Activated T-helper 2 cell treated with anti-CD3 and anti-CD28 coated beads, Interferon-gamma antibody, Interleukin-2, Interleukin-4, amounts not matched to agents 10 μg/mL and 5 μg/mL and 100 μg/mL, durations not matched to agents 14 hours and 24 hours and 36 hours (primary cell): Measurements from ENCODE around the gene CIDEB. TPM values are rescaled to one million over a fixed set of nuclear protein-coding genes. Genes with fewer than 3 reads are reported as not detected.

ENCODE experiments used
- DNase-seq: peaks from one replicate; pipeline ENCODE4 v3.0.0; 2021; ENCODE audit warnings: low spot score
- H3K27ac Mint-ChIP-seq: one replicate; pipeline ENCODE4 v1.8.0; 2021; ENCODE audit warnings: mixed read lengths
- H3K27me3 Mint-ChIP-seq: one replicate; pipeline ENCODE4 v1.8.0; 2021; ENCODE audit warnings: low read depth, mixed read lengths
- H3K36me3 Mint-ChIP-seq: one replicate; pipeline ENCODE4 v1.8.0; 2021; ENCODE audit warnings: low read depth, mixed read lengths
- H3K4me1 Mint-ChIP-seq: one replicate; pipeline ENCODE4 v1.8.0; 2021; ENCODE audit warnings: low read depth, mixed read lengths
- H3K4me3 Mint-ChIP-seq: one replicate; pipeline ENCODE4 v1.8.0; 2021; ENCODE audit warnings: low read depth, mild to moderate bottlenecking, moderate library complexity, mixed read lengths
- H3K9me3 Mint-ChIP-seq: one replicate; pipeline ENCODE4 v1.8.0; 2021; ENCODE audit warnings: mixed read lengths
- intact Hi-C: fragments of 100-400 bp; cut with micrococcal nuclease; formaldehyde crosslinking; loops from one replicate; pipeline ENCODE4 v1.15.1; 2023
- total RNA-seq: library from RNA; stranded (reverse); gene quantifications from 2 replicates; pipeline ENCODE4 v1.2.3, GENCODE V29; 2022

Gene CIDEB
- total RNA-seq, 1 donor from 2014 or later = 19.6 TPM

DNA sequence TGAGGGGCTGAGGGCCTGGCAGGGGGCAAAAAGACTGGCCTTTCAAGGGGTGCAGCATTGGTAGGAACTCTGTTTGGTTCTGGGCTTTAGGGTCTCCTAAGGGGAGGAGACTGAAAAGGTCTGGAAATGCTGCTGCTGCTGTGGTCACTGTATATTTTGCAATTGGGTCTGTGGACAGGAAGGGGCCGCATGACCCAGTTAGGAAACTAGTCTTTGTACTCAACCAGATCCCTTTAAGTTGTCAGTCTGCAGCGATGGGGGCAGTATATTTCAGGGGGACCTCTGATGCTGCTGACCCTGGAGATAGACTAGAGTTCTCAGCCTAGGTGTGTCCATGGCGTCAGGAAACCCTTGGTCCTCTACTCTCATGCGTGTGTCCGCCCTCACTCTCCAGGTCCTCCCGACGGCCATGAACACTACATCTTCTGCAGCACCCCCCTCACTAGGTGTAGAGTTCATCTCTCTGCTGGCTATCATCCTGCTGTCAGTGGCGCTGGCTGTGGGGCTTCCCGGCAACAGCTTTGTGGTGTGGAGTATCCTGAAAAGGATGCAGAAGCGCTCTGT lies 7.5 kb upstream of the CIDEB start:
- no peak for DNase-seq

DNA sequence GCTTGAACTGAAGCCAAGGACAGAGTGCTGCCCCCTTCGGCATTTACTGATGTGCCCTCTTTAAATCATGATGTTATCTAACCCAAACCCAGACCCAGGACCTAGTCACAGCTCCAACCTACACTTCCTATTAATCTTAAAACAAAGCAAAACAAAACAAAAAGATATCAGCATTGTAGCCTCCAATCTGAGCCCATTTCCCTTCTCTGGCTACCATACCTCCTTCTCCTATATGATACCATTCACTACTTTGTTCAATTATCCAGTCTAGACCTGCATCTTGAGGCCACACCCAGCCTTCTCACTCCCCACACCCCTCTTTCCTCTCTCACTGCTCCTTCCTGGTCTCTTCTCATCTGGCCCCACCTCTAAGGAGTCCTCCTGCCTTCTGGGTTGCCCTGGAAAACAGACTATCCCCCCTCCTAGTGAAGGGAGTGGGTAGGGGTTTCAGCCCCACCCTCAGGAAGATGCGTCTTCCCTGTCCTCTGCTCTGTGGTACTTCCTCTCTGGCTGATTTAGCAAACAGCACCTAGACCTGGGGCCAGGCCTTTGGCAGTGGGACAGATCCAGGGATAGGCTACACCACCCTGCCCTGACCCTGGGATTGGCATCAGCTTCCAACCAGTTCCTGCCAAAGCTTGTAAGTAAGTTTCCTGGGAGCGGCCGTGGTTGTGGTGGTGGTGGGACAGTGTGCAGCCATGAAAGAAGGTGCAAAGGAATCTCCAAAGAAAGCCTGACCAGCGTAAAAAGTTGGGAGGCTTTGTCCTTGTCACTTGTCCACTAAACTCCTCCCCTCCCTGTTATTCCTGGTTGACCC lies 6.8 kb upstream of the CIDEB start:
- H3K27ac Mint-ChIP-seq = peak overlapping the region; percentile 20
- H3K4me1 Mint-ChIP-seq = peaks cover 50% of the 10 kb centered on the region
- H3K9me3 Mint-ChIP-seq = no peaks in the 10 kb centered on the region
- no peak for DNase-seq
- H3K36me3 Mint-ChIP-seq = peaks cover 34% of the 10 kb centered on the region
- H3K4me3 Mint-ChIP-seq = no peak overlapping the region
- intact Hi-C loops = loop anchor here (2.0 kb wide), 1 partner anchor 18 kb away; no protein-coding TSS in a partner anchor
- peaks cover 3% of the 10 kb centered on the region for H3K27me3 Mint-ChIP-seq

More for the DNA sequence above, 7.5 kb upstream of the CIDEB start:
- Mint-ChIP-seq H3K4me1 (peaks cover 46% of the 10 kb centered on the region), H3K27ac (no peak overlapping the region), H3K4me3 (no peak overlapping the region), H3K27me3 (peaks cover 10% of the 10 kb centered on the region), H3K36me3 (peaks cover 30% of the 10 kb centered on the region), H3K9me3 (no peaks in the 10 kb centered on the region)
- intact Hi-C loops = loop anchor here (2.0 kb wide), 1 partner anchor 17 kb away; no protein-coding TSS in a partner anchor

DNA sequence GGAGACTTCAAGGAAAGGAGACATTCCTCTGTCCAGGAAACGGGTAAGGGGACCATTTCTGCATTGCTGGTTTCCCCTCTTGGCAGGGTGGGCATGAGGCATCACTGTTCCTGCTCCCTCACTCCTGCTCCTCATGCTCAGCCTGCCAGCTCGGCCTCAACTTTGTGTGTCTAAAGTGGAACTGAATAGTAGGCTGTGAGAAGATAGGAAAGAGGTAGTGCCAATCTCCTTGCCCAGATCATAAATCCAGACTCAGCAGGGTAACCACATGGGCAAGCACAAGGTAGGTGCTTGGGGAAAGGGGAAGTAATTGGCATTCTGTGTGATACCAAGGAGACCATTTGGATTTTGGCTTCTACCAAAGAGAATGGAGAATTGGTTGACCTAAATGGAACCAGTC lies 6.1 kb upstream of the CIDEB start:
- Mint-ChIP-seq H3K4me3 (peak overlapping the region; percentile 57), H3K9me3 (no peaks in the 10 kb centered on the region), H3K4me1 (peaks cover 55% of the 10 kb centered on the region), H3K36me3 (peaks cover 40% of the 10 kb centered on the region), H3K27ac (peak overlapping the region; percentile 56), H3K27me3 (no peaks in the 10 kb centered on the region)
- intact Hi-C loops = loop anchor here (2.0 kb wide), 1 partner anchor 19 kb away; no protein-coding TSS in a partner anchor
- no peak for DNase-seq

GRCh38 chr14:24312736-24313507 lies 5.1 kb upstream of the CIDEB start:
- intact Hi-C loops = no loop called here
- Mint-ChIP-seq H3K36me3 (peaks cover 47% of the 10 kb centered on the region), H3K4me1 (peaks cover 60% of the 10 kb centered on the region), H3K9me3 (no peaks in the 10 kb centered on the region), H3K4me3 (peak overlapping the region; percentile 81), H3K27ac (peak overlapping the region; percentile 82), H3K27me3 (no peaks in the 10 kb centered on the region)
- DNase-seq = peak; percentile 39

DNA sequence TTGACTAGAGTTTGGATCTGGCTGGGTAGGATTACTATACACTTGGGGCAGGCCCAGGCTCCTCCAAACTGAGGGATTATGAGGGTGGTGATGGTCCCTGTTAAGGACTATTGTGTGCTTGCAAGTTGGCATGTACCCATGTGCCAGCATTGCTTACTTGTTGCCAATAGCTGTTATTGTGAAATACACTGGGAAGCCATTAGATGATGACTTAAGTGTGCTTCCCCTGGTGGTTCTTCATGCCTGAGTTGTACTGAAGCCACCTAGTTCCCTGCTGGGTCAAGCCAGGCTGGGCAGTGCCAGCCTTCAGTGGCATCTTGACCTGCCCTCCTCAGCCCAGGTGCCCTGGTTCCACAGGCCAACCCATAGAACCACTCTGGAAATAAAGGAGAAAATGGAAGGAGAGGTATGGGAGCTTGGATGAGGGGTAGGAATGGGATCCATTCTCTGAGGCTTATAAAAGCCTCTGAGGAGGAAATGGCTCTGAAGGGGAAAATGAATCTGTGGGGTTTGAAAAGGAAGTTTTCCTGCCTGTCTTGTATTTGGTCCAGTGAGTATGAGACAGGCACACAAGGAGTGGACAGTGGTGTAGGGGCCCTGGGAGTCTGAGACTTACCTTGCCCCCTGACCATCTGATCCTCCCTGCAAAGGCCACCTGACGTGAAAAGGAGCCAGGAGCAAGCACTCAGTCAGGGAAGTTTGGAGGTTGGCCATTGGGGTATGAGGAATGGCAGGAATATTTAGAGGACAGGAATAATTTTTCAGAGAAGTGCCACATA lies 4.2 kb upstream of the CIDEB start:
- Mint-ChIP-seq H3K4me1 (peaks cover 57% of the 10 kb centered on the region), H3K4me3 (peak overlapping the region; percentile 81), H3K9me3 (no peaks in the 10 kb centered on the region), H3K27me3 (no peaks in the 10 kb centered on the region), H3K27ac (peak overlapping the region; percentile 82), H3K36me3 (peaks cover 53% of the 10 kb centered on the region)
- no peak for DNase-seq
- intact Hi-C loops = no loop called here

DNA sequence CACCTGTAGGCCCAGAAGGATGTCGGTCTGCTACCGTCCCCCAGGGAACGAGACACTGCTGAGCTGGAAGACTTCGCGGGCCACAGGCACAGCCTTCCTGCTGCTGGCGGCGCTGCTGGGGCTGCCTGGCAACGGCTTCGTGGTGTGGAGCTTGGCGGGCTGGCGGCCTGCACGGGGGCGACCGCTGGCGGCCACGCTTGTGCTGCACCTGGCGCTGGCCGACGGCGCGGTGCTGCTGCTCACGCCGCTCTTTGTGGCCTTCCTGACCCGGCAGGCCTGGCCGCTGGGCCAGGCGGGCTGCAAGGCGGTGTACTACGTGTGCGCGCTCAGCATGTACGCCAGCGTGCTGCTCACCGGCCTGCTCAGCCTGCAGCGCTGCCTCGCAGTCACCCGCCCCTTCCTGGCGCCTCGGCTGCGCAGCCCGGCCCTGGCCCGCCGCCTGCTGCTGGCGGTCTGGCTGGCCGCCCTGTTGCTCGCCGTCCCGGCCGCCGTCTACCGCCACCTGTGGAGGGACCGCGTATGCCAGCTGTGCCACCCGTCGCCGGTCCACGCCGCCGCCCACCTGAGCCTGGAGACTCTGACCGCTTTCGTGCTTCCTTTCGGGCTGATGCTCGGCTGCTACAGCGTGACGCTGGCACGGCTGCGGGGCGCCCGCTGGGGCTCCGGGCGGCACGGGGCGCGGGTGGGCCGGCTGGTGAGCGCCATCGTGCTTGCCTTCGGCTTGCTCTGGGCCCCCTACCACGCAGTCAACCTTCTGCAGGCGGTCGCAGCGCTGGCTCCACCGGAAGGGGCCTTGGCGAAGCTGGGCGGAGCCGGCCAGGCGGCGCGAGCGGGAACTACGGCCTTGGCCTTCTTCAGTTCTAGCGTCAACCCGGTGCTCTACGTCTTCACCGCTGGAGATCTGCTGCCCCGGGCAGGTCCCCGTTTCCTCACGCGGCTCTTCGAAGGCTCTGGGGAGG lies 3.1 kb upstream of the CIDEB start, which contains the start of gene LTB4R:
TSS of gene LTB4R (plus strand) at position 857 of the 959 bp plus-strand sequence. CDS start 4,150 bp downstream, outside the sequence.
- DNase-seq = peak; percentile 64
- peaks cover 56% of the 10 kb centered on the region for H3K4me1 Mint-ChIP-seq
- peaks cover 63% of the 10 kb centered on the region for H3K36me3 Mint-ChIP-seq
- H3K9me3 Mint-ChIP-seq = no peaks in the 10 kb centered on the region
- peak within 1 kb of the TSS; percentile 81 for H3K4me3 Mint-ChIP-seq
- intact Hi-C loops = no loop called here
- no peaks in the 10 kb centered on the region for H3K27me3 Mint-ChIP-seq
- H3K27ac Mint-ChIP-seq = peak within 1 kb of the TSS; percentile 82

- no peak for DNase-seq
- H3K4me3 Mint-ChIP-seq = peak overlapping the region; percentile 75
- intact Hi-C loops = no loop called here
- peak overlapping the region; percentile 61 for H3K27ac Mint-ChIP-seq
- H3K36me3 Mint-ChIP-seq = peaks cover 66% of the 10 kb centered on the region
- no peaks in the 10 kb centered on the region for H3K9me3 Mint-ChIP-seq
- peaks cover 52% of the 10 kb centered on the region for H3K4me1 Mint-ChIP-seq
- no peaks in the 10 kb centered on the region for H3K27me3 Mint-ChIP-seq
Observed at GRCh38 chr14:24310265-24310645, 2.5 kb upstream of the CIDEB start.

DNA sequence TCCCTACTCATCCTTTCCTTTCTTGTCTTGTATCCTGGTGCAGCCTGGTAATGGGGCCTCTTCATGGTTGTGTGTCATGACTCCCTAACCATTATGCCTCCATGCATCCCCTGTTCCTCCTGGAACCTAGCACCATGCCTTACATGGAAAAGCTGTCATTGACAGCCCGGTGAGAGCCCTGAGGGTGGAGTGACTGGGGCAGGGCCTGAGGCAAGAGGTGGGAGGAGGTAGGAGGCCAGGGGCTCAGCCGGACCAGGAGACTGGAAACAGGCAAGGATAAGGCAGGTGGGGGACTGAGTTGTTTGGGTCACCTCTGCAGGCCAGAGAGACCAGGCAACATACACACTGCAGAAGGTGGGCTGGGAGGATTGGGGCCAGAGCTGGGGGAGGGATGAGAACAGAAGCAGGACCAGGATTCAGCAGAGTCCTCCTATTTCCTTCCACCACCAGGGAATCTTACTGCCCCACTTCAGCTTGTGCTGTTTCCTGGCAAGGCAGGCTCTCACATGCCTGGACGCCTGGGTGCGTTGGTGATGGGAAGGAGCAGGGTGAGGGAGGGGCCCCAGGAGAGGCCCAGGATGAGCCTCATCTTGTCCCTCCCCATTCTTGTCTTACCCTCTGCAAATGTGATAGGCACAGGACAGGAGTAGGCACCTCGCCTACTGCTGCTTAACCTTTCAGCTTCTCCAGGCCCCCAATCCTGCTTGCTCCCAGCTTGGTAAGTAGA lies 1.9 kb upstream of the CIDEB start, which contains the start of gene LTB4R2:
TSS of gene LTB4R2 (plus strand) at position 603 of the 727 bp plus-strand sequence. CDS start 525 bp downstream, outside the sequence.
- Mint-ChIP-seq H3K4me1 (peaks cover 50% of the 10 kb centered on the region), H3K9me3 (no peaks in the 10 kb centered on the region), H3K36me3 (peaks cover 70% of the 10 kb centered on the region), H3K27me3 (no peaks in the 10 kb centered on the region), H3K27ac (peak within 1 kb of the TSS; percentile 61), H3K4me3 (peak within 1 kb of the TSS; percentile 75)
- DNase-seq = no peak
- intact Hi-C loops = no loop called here

DNA sequence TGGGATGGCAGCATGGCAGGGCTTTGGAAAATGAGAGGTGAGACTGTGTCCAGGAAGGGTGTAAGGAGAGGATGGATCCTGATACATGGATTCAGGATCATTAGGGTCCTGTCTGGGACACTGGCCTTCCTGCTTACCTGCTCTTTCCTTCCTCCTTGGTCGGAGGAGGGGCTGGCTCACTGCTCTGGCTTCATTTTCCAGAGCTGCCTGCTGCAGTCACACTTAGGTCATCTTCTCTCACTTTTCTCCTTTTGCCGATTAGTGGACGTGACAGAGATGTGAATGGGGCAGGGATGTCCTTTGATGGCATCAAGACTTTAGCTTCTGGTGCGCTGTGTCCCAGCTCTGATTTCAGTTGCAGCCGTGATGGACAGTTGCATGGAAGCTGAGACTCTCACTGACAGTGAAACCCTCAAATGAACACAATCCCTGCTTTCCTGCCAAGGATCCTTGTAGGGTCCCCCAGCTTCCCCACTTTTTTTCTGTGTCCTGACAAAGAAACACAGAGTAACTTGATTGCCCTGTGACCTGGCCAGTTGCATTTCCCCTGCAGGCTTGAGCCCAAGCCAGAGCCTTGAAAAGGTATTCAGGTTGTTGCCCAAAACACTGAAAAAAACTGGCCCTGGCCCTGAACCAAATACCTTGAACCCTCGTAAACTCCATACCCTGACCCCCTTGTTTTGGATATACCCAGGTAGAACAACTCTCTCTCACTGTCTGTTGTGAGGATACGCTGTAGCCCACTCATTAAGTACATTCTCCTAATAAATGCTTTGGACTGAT lies 756 bp upstream of the CIDEB start:
- Mint-ChIP-seq H3K4me3 (no peak overlapping the region), H3K9me3 (no peaks in the 10 kb centered on the region), H3K27ac (peak overlapping the region; percentile 3), H3K4me1 (peaks cover 39% of the 10 kb centered on the region), H3K27me3 (no peaks in the 10 kb centered on the region), H3K36me3 (peaks cover 73% of the 10 kb centered on the region)
- intact Hi-C loops = no loop called here
- DNase-seq = no peak

DNA sequence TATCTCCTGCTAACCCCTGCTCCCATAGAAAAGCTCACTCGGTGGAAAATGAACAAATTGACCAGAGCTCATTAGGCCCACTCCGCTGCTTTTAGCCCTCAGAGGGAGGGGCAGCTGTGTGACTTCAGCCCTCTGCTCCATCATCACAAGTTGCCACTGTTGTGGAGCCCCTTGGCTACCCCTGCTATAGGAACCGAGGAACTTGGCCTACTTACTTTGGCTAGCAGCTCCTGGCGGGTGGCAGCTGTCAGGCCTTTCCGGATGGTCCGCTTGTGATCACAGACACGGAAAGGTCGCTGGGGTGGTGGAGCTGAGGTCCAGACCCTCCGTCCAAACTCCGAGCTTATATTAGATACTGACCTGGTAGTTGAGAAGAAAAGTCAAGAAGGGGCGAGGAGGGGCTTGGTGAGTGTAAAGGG lies 612 bp downstream of the CIDEB start:
- H3K27ac Mint-ChIP-seq = peak overlapping the region; percentile 57
- H3K4me3 Mint-ChIP-seq = no peak overlapping the region

More for the DNA sequence above, 612 bp downstream of the CIDEB start:
- Mint-ChIP-seq H3K4me1 (peaks cover 27% of the 10 kb centered on the region), H3K9me3 (no peaks in the 10 kb centered on the region), H3K36me3 (peaks cover 73% of the 10 kb centered on the region), H3K27me3 (no peaks in the 10 kb centered on the region)
- no peak for DNase-seq
- intact Hi-C loops = no loop called here
